ENCODE results near the gene CFL2.

CFL2 gene

DNA sequence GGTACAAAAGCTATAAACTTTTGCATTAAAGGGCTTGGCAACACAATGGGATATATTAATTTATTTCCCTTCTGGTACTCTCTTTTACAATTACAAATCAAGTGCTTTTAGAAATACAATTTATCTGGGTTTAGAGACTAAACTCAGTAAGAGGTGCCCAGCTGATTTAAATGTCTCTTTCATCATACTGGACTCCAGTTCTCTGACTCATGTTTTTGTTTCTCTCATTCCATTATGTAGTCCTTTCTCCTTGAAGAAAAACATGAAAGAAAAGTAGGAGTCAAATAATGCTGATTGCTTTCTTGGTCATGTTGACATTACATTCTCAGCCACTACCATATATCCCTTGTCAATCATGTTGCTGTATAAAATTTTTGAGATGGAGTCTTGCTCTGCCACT lies 36.3 kb upstream of the CFL2 start:
- H3K4me2 ChIP-seq (ENCODE audit: low read length) = no peak overlapping the region
- no peak overlapping the region for H3K4me3 ChIP-seq (ENCODE audit: low read depth, low read length, poor library complexity, severe bottlenecking)
- no peak overlapping the region for H3K27ac ChIP-seq (ENCODE audit: low read depth, low read length, poor library complexity, severe bottlenecking)
- no peaks in the 10 kb centered on the region for H3K79me2 ChIP-seq (ENCODE audit: insufficient read depth, low read length)
- no peaks in the 10 kb centered on the region for H4K20me1 ChIP-seq (ENCODE audit: insufficient read depth, low read length)
- no peaks in the 10 kb centered on the region for H3K4me1 ChIP-seq (ENCODE audit: insufficient read depth, low read length, severe bottlenecking)
- H3K9me2 ChIP-seq (ENCODE audit: low read depth, low read length) = no peaks in the 10 kb centered on the region
- H3K9ac ChIP-seq (ENCODE audit: low read length) = no peak overlapping the region
- H3K36me3 ChIP-seq (ENCODE audit: insufficient read depth, low read length) = peaks cover 28% of the 10 kb centered on the region
- no peaks in the 10 kb centered on the region for H3K27me3 ChIP-seq (ENCODE audit: insufficient read depth, low read length)
- TF ChIP-seq EZH2 (IDR thresholded peaks at IDR 0.05; ENCODE audit: borderline replicate concordance, low read length) = no peak
- TF ChIP-seq, protein P1, sequence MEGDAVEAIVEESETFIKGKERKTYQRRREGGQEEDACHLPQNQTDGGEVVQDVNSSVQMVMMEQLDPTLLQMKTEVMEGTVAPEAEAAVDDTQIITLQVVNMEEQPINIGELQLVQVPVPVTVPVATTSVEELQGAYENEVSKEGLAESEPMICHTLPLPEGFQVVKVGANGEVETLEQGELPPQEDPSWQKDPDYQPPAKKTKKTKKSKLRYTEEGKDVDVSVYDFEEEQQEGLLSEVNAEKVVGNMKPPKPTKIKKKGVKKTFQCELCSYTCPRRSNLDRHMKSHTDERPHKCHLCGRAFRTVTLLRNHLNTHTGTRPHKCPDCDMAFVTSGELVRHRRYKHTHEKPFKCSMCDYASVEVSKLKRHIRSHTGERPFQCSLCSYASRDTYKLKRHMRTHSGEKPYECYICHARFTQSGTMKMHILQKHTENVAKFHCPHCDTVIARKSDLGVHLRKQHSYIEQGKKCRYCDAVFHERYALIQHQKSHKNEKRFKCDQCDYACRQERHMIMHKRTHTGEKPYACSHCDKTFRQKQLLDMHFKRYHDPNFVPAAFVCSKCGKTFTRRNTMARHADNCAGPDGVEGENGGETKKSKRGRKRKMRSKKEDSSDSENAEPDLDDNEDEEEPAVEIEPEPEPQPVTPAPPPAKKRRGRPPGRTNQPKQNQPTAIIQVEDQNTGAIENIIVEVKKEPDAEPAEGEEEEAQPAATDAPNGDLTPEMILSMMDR (IDR thresholded peaks at IDR 0.05; ENCODE audit: low read length) = no peak
- no peak overlapping the region for H2AFZ ChIP-seq (ENCODE audit: low read length)
- no peaks in the 10 kb centered on the region for H3F3A ChIP-seq (ENCODE audit: insufficient read depth, low read length)
- H3K9me3 ChIP-seq (ENCODE audit: low read length) = no peaks in the 10 kb centered on the region

DNA sequence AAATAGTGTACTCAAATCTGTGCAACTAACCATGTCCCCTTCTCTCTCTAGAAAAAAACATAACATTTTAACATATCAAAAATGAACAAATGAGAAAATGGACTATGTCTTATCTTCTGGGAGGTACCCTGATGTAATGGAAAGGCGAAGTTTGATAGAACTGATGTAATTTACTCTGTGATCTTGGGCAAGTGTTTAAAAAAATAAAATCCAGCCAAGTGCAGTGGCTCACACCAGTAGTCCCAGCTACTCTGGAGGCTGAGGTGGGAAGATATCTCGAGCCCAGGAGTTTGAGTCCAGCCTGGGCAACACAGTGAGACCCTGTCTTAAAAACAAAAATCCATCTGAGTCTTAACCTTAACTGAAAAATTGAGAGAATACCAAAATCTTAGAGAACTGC lies 35.8 kb upstream of the CFL2 start:
- Histone ChIP-seq H3F3A (ENCODE audit: insufficient read depth, low read length) (no peaks in the 10 kb centered on the region), H3K9me3 (ENCODE audit: low read length) (no peaks in the 10 kb centered on the region), H3K36me3 (ENCODE audit: insufficient read depth, low read length) (peaks cover 24% of the 10 kb centered on the region), H2AFZ (ENCODE audit: low read length) (no peak overlapping the region), H4K20me1 (ENCODE audit: insufficient read depth, low read length) (no peaks in the 10 kb centered on the region), H3K4me1 (ENCODE audit: insufficient read depth, low read length, severe bottlenecking) (no peaks in the 10 kb centered on the region), H3K79me2 (ENCODE audit: insufficient read depth, low read length) (no peaks in the 10 kb centered on the region), H3K27me3 (ENCODE audit: insufficient read depth, low read length) (no peaks in the 10 kb centered on the region), H3K4me3 (ENCODE audit: low read depth, low read length, poor library complexity, severe bottlenecking) (no peak overlapping the region), H3K27ac (ENCODE audit: low read depth, low read length, poor library complexity, severe bottlenecking) (no peak overlapping the region), H3K4me2 (ENCODE audit: low read length) (no peak overlapping the region), H3K9ac (ENCODE audit: low read length) (no peak overlapping the region), H3K9me2 (ENCODE audit: low read depth, low read length) (no peaks in the 10 kb centered on the region)
- TF ChIP-seq EZH2 (IDR thresholded peaks at IDR 0.05; ENCODE audit: borderline replicate concordance, low read length) = no peak
- TF ChIP-seq, protein P1 (IDR thresholded peaks at IDR 0.05; ENCODE audit: low read length) = no peak

DNA sequence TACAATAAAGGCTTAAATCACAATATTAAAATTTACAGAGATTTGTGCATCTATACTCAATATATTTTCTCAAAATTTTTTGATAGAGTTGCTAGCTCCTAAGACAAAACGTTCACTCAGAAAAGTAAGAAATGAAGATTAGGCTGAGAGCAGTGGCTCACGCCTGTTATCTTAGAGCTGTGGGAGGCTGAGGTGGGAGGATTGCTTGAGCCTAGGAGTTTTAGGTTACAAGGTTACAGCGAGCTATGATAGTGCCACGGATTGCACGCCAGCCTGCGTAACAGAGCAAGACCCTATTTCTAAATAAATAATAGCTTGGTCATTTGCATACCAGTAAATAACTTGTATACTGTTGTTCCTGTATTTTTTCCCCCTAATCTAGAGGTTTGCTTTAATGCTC lies 35.0 kb upstream of the CFL2 start:
- Histone ChIP-seq H2AFZ (ENCODE audit: low read length) (no peak overlapping the region), H3K4me1 (ENCODE audit: insufficient read depth, low read length, severe bottlenecking) (no peaks in the 10 kb centered on the region), H3K4me2 (ENCODE audit: low read length) (no peak overlapping the region), H3K79me2 (ENCODE audit: insufficient read depth, low read length) (no peaks in the 10 kb centered on the region), H3K27me3 (ENCODE audit: insufficient read depth, low read length) (no peaks in the 10 kb centered on the region), H3K9ac (ENCODE audit: low read length) (no peak overlapping the region), H3K4me3 (ENCODE audit: low read depth, low read length, poor library complexity, severe bottlenecking) (no peak overlapping the region), H3K27ac (ENCODE audit: low read depth, low read length, poor library complexity, severe bottlenecking) (no peak overlapping the region), H3F3A (ENCODE audit: insufficient read depth, low read length) (no peaks in the 10 kb centered on the region), H3K9me3 (ENCODE audit: low read length) (no peaks in the 10 kb centered on the region), H3K36me3 (ENCODE audit: insufficient read depth, low read length) (peaks cover 17% of the 10 kb centered on the region), H3K9me2 (ENCODE audit: low read depth, low read length) (no peaks in the 10 kb centered on the region), H4K20me1 (ENCODE audit: insufficient read depth, low read length) (no peaks in the 10 kb centered on the region)
- TF ChIP-seq, protein P1 (IDR thresholded peaks at IDR 0.05; ENCODE audit: low read length) = no peak
- no peak for TF ChIP-seq EZH2 (IDR thresholded peaks at IDR 0.05; ENCODE audit: borderline replicate concordance, low read length)

All from OCI-LY1 (cell line).